RWPE2 (cell line): ENCODE data around the gene HOTAIR.

Source experiments
- ATAC-seq: fragments of 200-7000 bp; cut with Tn5 transposase; 3 replicates; pipeline ENCODE4 v1.9.1; 2021; ENCODE audit warnings: low read depth
- DNase-seq: peaks from one replicate; pipeline ENCODE4 v3.0.0-alpha.2; 2020; ENCODE audit warnings: low spot score
- H3K27ac ChIP-seq: fragments of 450-650 bp; 2 replicates; pipeline ENCODE4 v1.5.1; 2017; ENCODE audit warnings: mild to moderate bottlenecking; ENCODE audit not compliant: poor library complexity, severe bottlenecking
- H3K27me3 ChIP-seq: fragments of 250-450 bp; sonication (Bioruptor Pico); 2 replicates; pipeline ENCODE4 v1.5.1; 2021; ENCODE audit warnings: mild to moderate bottlenecking, moderate library complexity; ENCODE audit not compliant: insufficient read depth, poor library complexity, severe bottlenecking
- H3K36me3 ChIP-seq: fragments of 250-450 bp; sonication (Bioruptor Pico); 2 replicates; pipeline ENCODE4 v1.5.1; 2020; ENCODE audit warnings: low read depth, mild to moderate bottlenecking, moderate library complexity
- H3K4me1 ChIP-seq: fragments of 250-450 bp; sonication (Bioruptor Pico); 2 replicates; pipeline ENCODE4 v1.5.1; 2021; ENCODE audit warnings: mild to moderate bottlenecking, moderate library complexity; ENCODE audit not compliant: insufficient read depth, poor library complexity, severe bottlenecking
- H3K4me3 ChIP-seq: fragments of 250-450 bp; sonication (Bioruptor Pico); 2 replicates; pipeline ENCODE4 v1.5.1; 2021; ENCODE audit warnings: mild to moderate bottlenecking, moderate library complexity; ENCODE audit not compliant: severe bottlenecking
- H3K9me3 ChIP-seq: fragments of 250-450 bp; sonication (Bioruptor Pico); 2 replicates; pipeline ENCODE4 v1.5.1; 2021; ENCODE audit warnings: mild to moderate bottlenecking, moderate library complexity; ENCODE audit not compliant: severe bottlenecking
- TF ChIP-seq, protein P1 (sequence below): fragments of 450-650 bp; IDR thresholded peaks from one replicate; pipeline ENCODE4 v1.5.1; 2017; ENCODE audit warnings: mild to moderate bottlenecking, moderate library complexity; ENCODE audit not compliant: poor library complexity, severe bottlenecking

The HOTAIR gene

DNA sequence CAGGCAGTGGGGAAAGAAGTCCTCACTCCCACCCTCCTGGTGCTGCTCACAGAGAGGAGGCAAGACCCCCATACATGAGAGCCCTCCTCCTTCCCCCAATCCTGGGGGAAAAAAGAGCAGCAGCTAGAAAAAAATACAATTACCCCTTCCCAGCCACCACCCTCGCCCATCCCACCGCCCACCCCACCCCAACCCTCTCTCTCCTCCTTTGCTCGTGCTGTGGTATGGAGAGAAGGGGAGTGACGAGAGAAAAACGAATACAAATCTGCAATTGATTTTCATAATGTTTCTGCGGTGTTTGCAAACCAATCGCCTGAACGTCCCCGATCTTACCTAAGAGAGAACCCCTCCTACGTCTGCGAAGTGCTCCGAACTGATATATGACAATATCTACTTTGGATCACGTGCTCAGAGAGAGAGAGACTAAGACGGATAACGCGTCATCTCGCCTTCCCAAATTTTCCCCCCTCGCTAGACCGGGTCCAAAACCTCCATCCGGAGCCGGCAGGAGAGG lies 2.0 kb downstream of the HOTAIR start, which contains the start of gene HOXC11:
Gene HOXC11 (plus strand): TSS at position 405 of the 514 bp plus-strand sequence. CDS start 116 bp downstream, outside the sequence.
- H3K4me3 ChIP-seq = peak within 1 kb of the TSS; percentile 35
- H3K27me3 ChIP-seq = peaks cover 92% of the 10 kb centered on the region
- peak within 1 kb of the TSS; percentile 3 for H3K27ac ChIP-seq
- H3K4me1 ChIP-seq = peaks cover 1% of the 10 kb centered on the region
- H3K9me3 ChIP-seq = no peaks in the 10 kb centered on the region
- DNase-seq (no peak), ATAC-seq (no peak)
- H3K36me3 ChIP-seq = no peaks in the 10 kb centered on the region
- TF ChIP-seq, protein P1, sequence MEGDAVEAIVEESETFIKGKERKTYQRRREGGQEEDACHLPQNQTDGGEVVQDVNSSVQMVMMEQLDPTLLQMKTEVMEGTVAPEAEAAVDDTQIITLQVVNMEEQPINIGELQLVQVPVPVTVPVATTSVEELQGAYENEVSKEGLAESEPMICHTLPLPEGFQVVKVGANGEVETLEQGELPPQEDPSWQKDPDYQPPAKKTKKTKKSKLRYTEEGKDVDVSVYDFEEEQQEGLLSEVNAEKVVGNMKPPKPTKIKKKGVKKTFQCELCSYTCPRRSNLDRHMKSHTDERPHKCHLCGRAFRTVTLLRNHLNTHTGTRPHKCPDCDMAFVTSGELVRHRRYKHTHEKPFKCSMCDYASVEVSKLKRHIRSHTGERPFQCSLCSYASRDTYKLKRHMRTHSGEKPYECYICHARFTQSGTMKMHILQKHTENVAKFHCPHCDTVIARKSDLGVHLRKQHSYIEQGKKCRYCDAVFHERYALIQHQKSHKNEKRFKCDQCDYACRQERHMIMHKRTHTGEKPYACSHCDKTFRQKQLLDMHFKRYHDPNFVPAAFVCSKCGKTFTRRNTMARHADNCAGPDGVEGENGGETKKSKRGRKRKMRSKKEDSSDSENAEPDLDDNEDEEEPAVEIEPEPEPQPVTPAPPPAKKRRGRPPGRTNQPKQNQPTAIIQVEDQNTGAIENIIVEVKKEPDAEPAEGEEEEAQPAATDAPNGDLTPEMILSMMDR = no peak

DNA sequence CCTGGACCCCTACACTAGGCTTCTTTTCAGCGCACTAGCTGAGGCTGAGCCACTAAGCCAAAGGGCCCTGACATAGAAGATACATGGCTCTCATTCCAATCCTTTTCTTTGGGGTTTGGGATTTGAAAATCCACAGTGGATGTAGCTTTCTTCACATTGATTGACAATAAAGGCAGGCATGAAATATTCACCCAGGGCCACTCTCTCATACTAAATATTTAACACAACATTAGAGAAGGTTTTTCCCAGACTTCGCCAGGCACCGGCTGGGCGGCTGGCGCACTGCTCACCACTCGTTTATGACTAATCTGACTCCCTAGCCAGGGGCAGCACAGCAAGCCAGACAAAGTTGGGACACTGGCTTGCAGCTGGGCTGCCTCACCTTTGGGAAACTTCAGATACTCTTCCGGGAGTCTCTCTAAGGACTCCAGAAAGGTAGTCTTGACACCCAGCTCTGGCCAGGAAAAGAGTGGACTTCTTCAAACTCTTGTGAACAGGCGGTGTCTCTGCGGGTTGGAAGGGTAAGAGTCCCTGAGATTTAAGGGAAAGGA lies 2.5 kb downstream of the HOTAIR start:
- Histone ChIP-seq H3K9me3 (no peaks in the 10 kb centered on the region), H3K27me3 (peaks cover 92% of the 10 kb centered on the region), H3K4me3 (no peak overlapping the region), H3K4me1 (no peaks in the 10 kb centered on the region), H3K36me3 (no peaks in the 10 kb centered on the region), H3K27ac (no peak overlapping the region)
- no peak for DNase-seq
- no peak for ATAC-seq
- TF ChIP-seq, protein P1 = no peak

DNA sequence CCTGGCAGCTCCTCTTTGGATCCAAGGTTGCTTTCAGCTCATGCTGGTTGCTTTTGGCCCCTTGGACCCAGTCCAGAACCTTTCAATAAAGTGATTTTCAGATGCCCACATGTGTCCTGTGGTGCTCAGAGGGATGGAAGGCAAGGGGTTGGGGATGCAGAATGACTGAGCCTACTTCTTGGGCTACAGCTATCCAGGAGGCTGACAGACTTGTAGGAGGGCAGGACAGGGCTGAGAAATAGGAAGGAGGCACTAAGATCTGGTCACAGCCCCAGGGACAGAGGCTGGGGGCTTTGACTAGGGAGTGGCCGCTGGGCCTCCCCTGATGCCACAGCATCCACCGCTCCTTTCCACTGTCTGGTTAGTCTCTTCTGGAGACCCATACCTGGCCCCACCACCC lies 3.1 kb downstream of the HOTAIR start:
- peaks cover 92% of the 10 kb centered on the region for H3K27me3 ChIP-seq
- H3K9me3 ChIP-seq = no peaks in the 10 kb centered on the region
- ATAC-seq (no peak), DNase-seq (no peak)
- no peaks in the 10 kb centered on the region for H3K4me1 ChIP-seq
- no peak overlapping the region for H3K27ac ChIP-seq
- no peaks in the 10 kb centered on the region for H3K36me3 ChIP-seq
- H3K4me3 ChIP-seq = no peak overlapping the region
- TF ChIP-seq, protein P1 = no peak

DNA sequence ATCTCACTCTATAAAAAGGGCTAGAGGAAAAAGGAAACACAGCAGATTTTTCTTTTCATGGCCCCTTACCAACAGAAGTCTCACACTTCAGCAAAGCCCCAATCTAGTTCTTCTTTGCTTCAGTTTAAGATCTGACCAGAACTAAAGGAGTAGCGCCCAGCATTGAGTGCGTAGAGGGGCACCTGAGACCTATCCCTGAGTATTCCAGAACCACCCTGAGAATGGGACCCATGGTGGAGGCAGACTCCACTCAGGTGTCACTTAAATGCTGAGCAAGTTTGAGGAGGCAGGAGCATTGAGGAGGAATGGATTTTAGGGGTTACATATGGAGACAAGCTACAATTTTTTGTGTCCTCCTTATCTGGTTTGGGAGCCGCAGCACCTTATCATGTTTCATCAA lies 3.6 kb downstream of the HOTAIR start:
- Histone ChIP-seq H3K4me3 (no peak overlapping the region), H3K27ac (no peak overlapping the region), H3K27me3 (peaks cover 94% of the 10 kb centered on the region), H3K9me3 (no peaks in the 10 kb centered on the region), H3K4me1 (no peaks in the 10 kb centered on the region), H3K36me3 (no peaks in the 10 kb centered on the region)
- TF ChIP-seq, protein P1 = no peak
- ATAC-seq (no peak), DNase-seq (no peak)

DNA sequence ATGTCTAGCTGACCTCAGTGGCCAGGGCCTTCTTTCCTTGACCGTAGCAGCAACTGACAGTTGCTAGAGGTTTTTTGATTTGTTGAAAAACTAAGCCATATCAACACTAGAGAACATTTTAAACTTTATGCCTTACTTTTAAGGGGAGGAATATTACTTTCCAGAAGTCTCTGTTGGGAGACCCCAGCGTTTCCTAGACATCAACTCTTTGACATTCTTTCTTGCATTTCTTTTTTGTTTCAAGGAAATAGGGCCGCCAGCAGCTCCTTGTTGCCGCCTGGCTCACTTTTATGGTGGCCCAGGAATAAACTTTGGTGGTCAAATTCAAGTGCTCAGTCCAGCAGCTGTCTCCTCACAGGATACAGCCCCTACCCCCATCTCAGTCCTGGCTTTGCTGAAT lies 4.3 kb downstream of the HOTAIR start:
- peaks cover 98% of the 10 kb centered on the region for H3K27me3 ChIP-seq

More for the DNA sequence above, 4.3 kb downstream of the HOTAIR start:
- no peak overlapping the region for H3K4me3 ChIP-seq
- no peaks in the 10 kb centered on the region for H3K9me3 ChIP-seq
- no peak for DNase-seq
- H3K4me1 ChIP-seq = no peaks in the 10 kb centered on the region
- TF ChIP-seq, protein P1 = no peak
- no peaks in the 10 kb centered on the region for H3K36me3 ChIP-seq
- no peak overlapping the region for H3K27ac ChIP-seq
- no peak for ATAC-seq
